Loucy (cell line): ENCODE measurements around the gene RAPGEF1.

Experiments used
- CTCF ChIP-seq: fragments of 200-600 bp; sonication (generic); conservative IDR thresholded peaks from 2 replicates; pipeline ENCODE4 v1.5.1; 2014; ENCODE audit warnings: mild to moderate bottlenecking, antibody characterized with exemption, low read length
- EZH2phosphoT487 ChIP-seq: fragments of 200-600 bp; IDR thresholded peaks from 2 replicates; pipeline ENCODE4 v1.6.1; 2018; ENCODE audit warnings: antibody characterized with exemption, mild to moderate bottlenecking, moderate library complexity, borderline replicate concordance

- TF ChIP-seq CTCF (no peak), EZH2phosphoT487 (no peak)
Observed at GRCh38 chr9:131593091-131593820, 146.6 kb downstream of the RAPGEF1 start.
